Measurements from ENCODE around the gene RAD50.

- TF ChIP-seq POU6F1 (CRISPR knock-in tag; IDR thresholded peaks at IDR 0.05; ENCODE audit: borderline replicate concordance, low read depth): no peak
- no peak for TF ChIP-seq CSDC2 (CRISPR knock-in tag; IDR thresholded peaks at IDR 0.05)
- TF ChIP-seq ARNTL (CRISPR knock-in tag; IDR thresholded peaks at IDR 0.05; ENCODE audit: borderline replicate concordance, low read depth): no peak
- TF ChIP-seq PATZ1 (CRISPR knock-in tag; IDR thresholded peaks at IDR 0.05; ENCODE audit: borderline replicate concordance): no peak
- no peak for TF ChIP-seq TCF4 (CRISPR knock-in tag; IDR thresholded peaks at IDR 0.05; ENCODE audit: borderline replicate concordance)
- TF ChIP-seq CREB5 (CRISPR knock-in tag; IDR thresholded peaks at IDR 0.05; ENCODE audit: low read depth): no peak
- TF ChIP-seq ZNF8 (CRISPR knock-in tag; IDR thresholded peaks at IDR 0.05): no peak
- no peak for TF ChIP-seq ZFP30 (CRISPR knock-in tag; IDR thresholded peaks at IDR 0.05)
- no peak for TF ChIP-seq RARB (CRISPR knock-in tag; IDR thresholded peaks at IDR 0.05)
- TF ChIP-seq ISL1 (CRISPR knock-in tag; IDR thresholded peaks at IDR 0.05): no peak
- no peak for TF ChIP-seq SNAI2 (CRISPR knock-in tag; IDR thresholded peaks at IDR 0.05)
- TF ChIP-seq TOX (CRISPR knock-in tag; IDR thresholded peaks at IDR 0.05; ENCODE audit: borderline replicate concordance): no peak
- TF ChIP-seq ZFP3 (CRISPR knock-in tag; IDR thresholded peaks at IDR 0.05): no peak
- TF ChIP-seq ZC3H10 (CRISPR knock-in tag; IDR thresholded peaks at IDR 0.05): no peak
Measured at GRCh38 chr5:132561601-132562000, 4.8 kb downstream of the RAD50 start.

Data from SK-N-SH treated with all-trans-retinoic acid at 6 μM for 48 hours (cell line).